Fibroblast of lung (primary cell): ENCODE data around the gene CHST1.

Experiments
- EZH2 ChIP-seq: IDR thresholded peaks from 2 replicates; pipeline ENCODE4 v1.5.1; 2012; ENCODE audit warnings: low read length, control low read depth, mild to moderate bottlenecking; ENCODE audit errors: missing control alignments
- TF ChIP-seq, protein P1 (sequence below), 2 donors: IDR thresholded peaks in 1 of 2; conservative IDR thresholded peaks in 1 of 2; 1 replicate in 1 of 2; 2 replicates in 1 of 2; pipeline ENCODE4 v1.5.1; 2011 to 2012; ENCODE audit warnings: low read length in 2 of 2, control low read depth in 1 of 2, inconsistent platforms in 1 of 2, low read depth in 1 of 2, mild to moderate bottlenecking in 1 of 2

DNA sequence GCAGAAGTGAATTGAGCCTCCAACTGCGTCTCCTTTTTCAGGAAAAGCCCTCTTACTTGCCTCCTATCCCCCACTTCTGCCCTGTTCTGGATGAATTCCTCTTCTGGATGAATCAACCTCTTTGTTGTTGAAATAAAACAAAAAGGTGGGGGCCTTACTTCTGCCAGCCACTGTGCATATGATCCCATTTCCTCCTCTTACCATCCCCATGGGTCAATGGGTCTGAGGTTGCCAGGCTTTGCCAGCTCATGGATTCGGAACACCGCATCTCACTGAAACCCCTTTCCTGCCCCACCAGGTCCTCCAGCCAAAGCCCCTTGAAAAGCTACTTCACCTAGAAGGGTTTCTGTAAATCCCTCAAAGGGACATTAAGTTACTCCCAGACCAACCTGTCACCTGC, 3.7 kb upstream of the CHST1 start:
- TF ChIP-seq EZH2, result no peak
- TF ChIP-seq, protein P1, sequence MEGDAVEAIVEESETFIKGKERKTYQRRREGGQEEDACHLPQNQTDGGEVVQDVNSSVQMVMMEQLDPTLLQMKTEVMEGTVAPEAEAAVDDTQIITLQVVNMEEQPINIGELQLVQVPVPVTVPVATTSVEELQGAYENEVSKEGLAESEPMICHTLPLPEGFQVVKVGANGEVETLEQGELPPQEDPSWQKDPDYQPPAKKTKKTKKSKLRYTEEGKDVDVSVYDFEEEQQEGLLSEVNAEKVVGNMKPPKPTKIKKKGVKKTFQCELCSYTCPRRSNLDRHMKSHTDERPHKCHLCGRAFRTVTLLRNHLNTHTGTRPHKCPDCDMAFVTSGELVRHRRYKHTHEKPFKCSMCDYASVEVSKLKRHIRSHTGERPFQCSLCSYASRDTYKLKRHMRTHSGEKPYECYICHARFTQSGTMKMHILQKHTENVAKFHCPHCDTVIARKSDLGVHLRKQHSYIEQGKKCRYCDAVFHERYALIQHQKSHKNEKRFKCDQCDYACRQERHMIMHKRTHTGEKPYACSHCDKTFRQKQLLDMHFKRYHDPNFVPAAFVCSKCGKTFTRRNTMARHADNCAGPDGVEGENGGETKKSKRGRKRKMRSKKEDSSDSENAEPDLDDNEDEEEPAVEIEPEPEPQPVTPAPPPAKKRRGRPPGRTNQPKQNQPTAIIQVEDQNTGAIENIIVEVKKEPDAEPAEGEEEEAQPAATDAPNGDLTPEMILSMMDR (conservative IDR thresholded peaks at IDR 0.05 in 1 of 2, IDR thresholded peaks at IDR 0.05 in 1 of 2; ENCODE audit: low read depth in 1 of 2, low read length in 2 of 2), result no peak
